SU-DHL-6 (cell line): ENCODE measurements around the gene BCL2.

ENCODE experiments used
- CTCF ChIP-seq: fragments of 200-600 bp; sonication (generic); IDR thresholded peaks from one replicate; pipeline ENCODE4 v1.5.1; 2017; ENCODE audit warnings: antibody characterized with exemption, mild to moderate bottlenecking, low read length, moderate library complexity; ENCODE audit not compliant: insufficient read depth, poor library complexity, severe bottlenecking
- EZH2phosphoT487 ChIP-seq: fragments of 200-600 bp; sonication (generic), shearing (Covaris generic); conservative IDR thresholded peaks from 2 replicates; pipeline ENCODE4 v1.6.1; 2018; ENCODE audit warnings: mild to moderate bottlenecking, antibody characterized with exemption, low read length, moderate library complexity, mixed read lengths

- TF ChIP-seq CTCF (no peak), EZH2phosphoT487 (no peak)
These were observed 187.4 kb downstream of the BCL2 start for GRCh38 chr18:63131959-63132818.
